ENCODE results near the gene RNLS. TPM values are rescaled to one million over a fixed set of nuclear protein-coding genes. Genes with fewer than 3 reads are reported as not detected.

Gene RNLS
- total RNA-seq, 1 experiment from 2014 or later, result not detected

DNA sequence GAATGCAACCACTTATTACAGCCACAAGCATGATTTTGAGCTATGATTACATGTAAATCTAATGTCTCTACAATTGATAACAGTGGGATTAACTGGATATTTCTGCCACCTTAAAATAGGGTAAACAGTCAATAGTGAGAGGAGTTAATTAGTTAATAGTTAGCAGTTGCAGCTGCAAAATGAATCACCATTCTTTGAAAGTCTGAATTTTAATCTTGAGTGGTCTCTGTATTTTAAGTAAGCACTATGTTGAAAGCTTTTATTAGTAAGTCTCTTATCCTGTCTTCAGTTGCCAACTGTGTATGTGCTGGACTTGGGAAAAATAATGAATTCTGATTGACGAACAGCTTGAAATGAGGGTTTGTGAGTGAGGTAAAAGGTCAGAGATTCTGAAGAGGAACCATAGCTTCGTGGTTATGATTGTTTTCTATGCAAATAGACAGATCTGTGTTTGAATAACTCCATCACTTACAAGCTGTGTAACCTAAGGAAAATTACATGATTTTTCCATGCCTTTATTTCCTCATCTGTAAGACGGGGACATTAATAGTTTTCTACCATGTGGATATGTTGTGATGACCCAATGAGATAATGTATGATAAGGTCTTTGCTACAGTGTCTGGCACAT, 75.2 kb downstream of the RNLS start:
- H3K27ac Mint-ChIP-seq (ENCODE audit: low read depth, unreplicated experiment), result no peak overlapping the region
- intact Hi-C loops (cut with micrococcal nuclease), result no loop called here
- no peaks in the 10 kb centered on the region for H3K9me3 Mint-ChIP-seq (ENCODE audit: unreplicated experiment)
- H3K4me3 Mint-ChIP-seq (ENCODE audit: unreplicated experiment), result no peak overlapping the region
- no peaks in the 10 kb centered on the region for H3K36me3 Mint-ChIP-seq (ENCODE audit: insufficient read depth, unreplicated experiment)
- CTCF ChIA-PET, result no interaction called here
- no peaks in the 10 kb centered on the region for H3K27me3 Mint-ChIP-seq (ENCODE audit: insufficient read depth, unreplicated experiment)
- POLR2A ChIA-PET, result interaction anchor here (0.9 to 1.3 kb wide), 3 partner anchors 9 to 34 kb away, joined by 4 to 5 read pairs (median 4); no protein-coding TSS in a partner anchor
- TF ChIP-seq CTCF (IDR thresholded peaks at IDR 0.05; ENCODE audit: unreplicated experiment), result no peak
- no peak for DNase-seq (ENCODE audit: unreplicated experiment)
- BruUV-seq (replicated peaks), result no TSS peak
- H3K4me1 Mint-ChIP-seq (ENCODE audit: insufficient read depth, unreplicated experiment), result peaks cover 6% of the 10 kb centered on the region

DNA sequence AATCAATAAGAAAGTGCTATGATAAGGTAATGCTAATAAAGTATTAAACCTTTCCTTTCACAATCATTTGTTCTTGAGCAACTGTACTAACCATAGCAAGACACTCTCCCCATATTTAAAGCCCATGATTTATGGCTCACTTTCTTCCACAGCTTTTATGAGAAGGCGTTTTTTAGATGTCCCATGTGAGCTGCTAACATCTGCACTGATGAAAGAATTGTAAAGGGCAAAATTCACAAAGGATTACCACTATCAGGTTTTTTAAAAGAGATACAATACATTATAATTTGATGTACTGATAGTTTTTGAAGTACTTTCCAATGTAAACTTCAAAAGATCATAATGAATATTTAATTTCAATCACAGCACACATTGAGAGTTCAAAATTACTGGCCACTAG, 75.7 kb downstream of the RNLS start:
- Mint-ChIP-seq H3K9me3 (ENCODE audit: unreplicated experiment) (no peaks in the 10 kb centered on the region), H3K4me1 (ENCODE audit: insufficient read depth, unreplicated experiment) (peaks cover 1% of the 10 kb centered on the region), H3K36me3 (ENCODE audit: insufficient read depth, unreplicated experiment) (no peaks in the 10 kb centered on the region), H3K27ac (ENCODE audit: low read depth, unreplicated experiment) (no peak overlapping the region), H3K4me3 (ENCODE audit: unreplicated experiment) (no peak overlapping the region), H3K27me3 (ENCODE audit: insufficient read depth, unreplicated experiment) (no peaks in the 10 kb centered on the region)
- ChIA-PET CTCF (no interaction called here), POLR2A (interaction anchor here (0.9 to 1.3 kb wide), 3 partner anchors 8 to 34 kb away, joined by 4 to 5 read pairs (median 4); no protein-coding TSS in a partner anchor)
- DNase-seq (ENCODE audit: unreplicated experiment), result no peak
- no peak for TF ChIP-seq CTCF (IDR thresholded peaks at IDR 0.05; ENCODE audit: unreplicated experiment)
- no TSS peak for BruUV-seq (replicated peaks)
- intact Hi-C loops (cut with micrococcal nuclease), result no loop called here

GRCh38 chr10:88505680-88506215, 77.4 kb downstream of the RNLS start:
- TF ChIP-seq CTCF (IDR thresholded peaks at IDR 0.05; ENCODE audit: unreplicated experiment), result no peak
- no peaks in the 10 kb centered on the region for H3K9me3 Mint-ChIP-seq (ENCODE audit: unreplicated experiment)
- no peak overlapping the region for H3K4me3 Mint-ChIP-seq (ENCODE audit: unreplicated experiment)
- H3K4me1 Mint-ChIP-seq (ENCODE audit: insufficient read depth, unreplicated experiment), result peaks cover 2% of the 10 kb centered on the region
- no TSS peak for BruUV-seq (replicated peaks)
- DNase-seq (ENCODE audit: unreplicated experiment), result no peak
- intact Hi-C loops (cut with micrococcal nuclease), result no loop called here
- H3K27ac Mint-ChIP-seq (ENCODE audit: low read depth, unreplicated experiment), result no peak overlapping the region
- ChIA-PET POLR2A (interaction anchor here (1.1 kb wide), 1 partner anchor 15 kb away, joined by 6 read pairs; no protein-coding TSS in a partner anchor), CTCF (no interaction called here)
- no peaks in the 10 kb centered on the region for H3K36me3 Mint-ChIP-seq (ENCODE audit: insufficient read depth, unreplicated experiment)
- no peaks in the 10 kb centered on the region for H3K27me3 Mint-ChIP-seq (ENCODE audit: insufficient read depth, unreplicated experiment)

DNA sequence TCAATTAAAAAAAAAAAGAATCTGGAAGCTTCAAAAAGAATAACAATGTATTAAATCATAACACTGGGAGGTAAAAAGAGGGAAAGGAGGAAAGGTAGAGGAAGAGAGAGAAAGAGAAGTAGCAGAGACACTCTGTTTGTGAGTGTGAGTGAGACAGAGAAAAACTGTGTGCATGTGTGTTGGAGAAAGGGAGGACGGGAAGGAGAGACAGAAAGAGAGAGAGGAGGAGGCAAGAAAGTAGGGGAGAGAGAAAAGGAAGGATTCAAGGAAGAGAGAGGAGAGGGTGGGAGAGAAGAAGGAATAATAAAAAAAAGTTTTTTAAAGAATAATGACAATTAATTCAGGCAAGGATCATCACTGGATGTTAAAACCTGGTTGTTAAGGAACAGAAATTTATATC, 77.9 kb downstream of the RNLS start:
- no peak for DNase-seq (ENCODE audit: unreplicated experiment)
- Mint-ChIP-seq H3K4me1 (ENCODE audit: insufficient read depth, unreplicated experiment) (peaks cover 7% of the 10 kb centered on the region), H3K27ac (ENCODE audit: low read depth, unreplicated experiment) (no peak overlapping the region), H3K9me3 (ENCODE audit: unreplicated experiment) (no peaks in the 10 kb centered on the region), H3K36me3 (ENCODE audit: insufficient read depth, unreplicated experiment) (no peaks in the 10 kb centered on the region), H3K27me3 (ENCODE audit: insufficient read depth, unreplicated experiment) (no peaks in the 10 kb centered on the region), H3K4me3 (ENCODE audit: unreplicated experiment) (no peak overlapping the region)
- ChIA-PET CTCF (no interaction called here), POLR2A (interaction anchor here (0.7 to 1.1 kb wide), 2 partner anchors 16 to 470 kb away, joined by 3 to 6 read pairs; no protein-coding TSS in a partner anchor)
- intact Hi-C loops (cut with micrococcal nuclease), result no loop called here
- TF ChIP-seq CTCF (IDR thresholded peaks at IDR 0.05; ENCODE audit: unreplicated experiment), result no peak
- BruUV-seq (replicated peaks), result no TSS peak
